Neuron (in vitro differentiated cells): ENCODE measurements around the gene RAB11FIP5.

Source experiments
- H2AFZ ChIP-seq: one replicate; pipeline ENCODE4 v1.6.1; 2013; ENCODE audit warnings: low read depth, mild to moderate bottlenecking, inconsistent platforms, low read length, moderate library complexity
- H3K27me3 ChIP-seq: one replicate; pipeline ENCODE4 v1.6.1; 2013; ENCODE audit warnings: low read length; ENCODE audit not compliant: insufficient read depth
- H3K36me3 ChIP-seq: one replicate; pipeline ENCODE4 v1.6.1; 2013; ENCODE audit warnings: low read length; ENCODE audit not compliant: insufficient read depth
- H3K4me1 ChIP-seq: one replicate; pipeline ENCODE4 v1.6.1; 2013; ENCODE audit warnings: low read length; ENCODE audit not compliant: insufficient read depth
- H3K4me3 ChIP-seq: 2 replicates; pipeline ENCODE4 v1.5.1; 2013; ENCODE audit warnings: mild to moderate bottlenecking, low read length, moderate library complexity
- H3K9me3 ChIP-seq: one replicate; pipeline ENCODE4 v1.6.1; 2013; ENCODE audit warnings: low read length

RAB11FIP5 gene

GRCh38 chr2:73085691-73086090 is 27.1 kb downstream of the RAB11FIP5 start:
- no peaks in the 10 kb centered on the region for H3K27me3 ChIP-seq
- H3K4me3 ChIP-seq: no peak overlapping the region
- no peak overlapping the region for H2AFZ ChIP-seq
- H3K4me1 ChIP-seq: peaks cover 3% of the 10 kb centered on the region
- peaks cover 14% of the 10 kb centered on the region for H3K36me3 ChIP-seq
- no peaks in the 10 kb centered on the region for H3K9me3 ChIP-seq

- Histone ChIP-seq H3K4me3 (no peak overlapping the region), H2AFZ (no peak overlapping the region), H3K36me3 (peaks cover 17% of the 10 kb centered on the region), H3K9me3 (no peaks in the 10 kb centered on the region), H3K27me3 (no peaks in the 10 kb centered on the region), H3K4me1 (no peaks in the 10 kb centered on the region)
Measured at GRCh38 chr2:73084971-73085370, 27.8 kb downstream of the RAB11FIP5 start.

DNA sequence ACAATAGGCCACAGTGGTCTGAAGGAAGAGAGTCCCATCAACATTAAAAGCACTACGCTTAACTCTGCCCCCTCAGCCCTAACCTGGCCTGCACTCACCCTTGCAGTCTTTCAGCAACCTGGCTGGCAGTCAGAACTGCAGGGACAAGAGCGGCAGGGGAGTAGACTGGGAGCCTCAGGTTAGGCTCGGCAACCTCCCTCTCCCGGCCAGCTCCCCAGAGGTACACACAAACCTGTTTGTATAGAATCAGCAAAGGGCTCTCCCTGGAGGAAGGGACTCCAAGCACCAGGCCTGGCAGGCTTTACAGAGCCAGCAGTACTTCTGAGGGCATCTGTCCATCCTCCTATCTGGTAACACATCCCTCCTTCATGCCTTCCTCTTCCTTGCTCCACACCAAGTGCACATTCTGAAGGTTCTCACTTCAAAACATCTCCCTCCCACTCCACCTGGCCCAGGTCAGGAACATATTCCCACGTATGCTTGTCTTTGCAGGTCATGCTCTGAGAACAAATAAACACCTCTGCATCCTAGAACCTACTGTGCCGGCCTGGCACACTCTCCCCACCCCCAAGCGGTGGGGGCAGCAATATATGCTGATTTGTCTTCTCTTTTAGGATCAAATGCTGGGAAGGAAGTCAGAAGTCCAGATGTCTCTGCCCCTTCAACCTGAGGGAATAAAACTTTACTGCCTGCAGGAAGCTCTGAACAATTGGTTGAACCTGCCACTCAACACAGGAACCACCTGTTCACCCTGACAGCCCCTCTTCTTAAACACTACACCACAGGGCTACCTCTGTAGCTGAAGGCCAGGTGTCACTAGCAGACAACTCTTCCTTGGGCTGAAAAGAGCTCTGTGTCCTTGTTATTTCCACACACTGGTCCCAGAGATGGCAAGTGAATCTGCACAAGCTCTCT is 28.6 kb downstream of the RAB11FIP5 start:
- no peak overlapping the region for H3K4me3 ChIP-seq
- no peaks in the 10 kb centered on the region for H3K9me3 ChIP-seq
- H2AFZ ChIP-seq: no peak overlapping the region
- H3K4me1 ChIP-seq: no peaks in the 10 kb centered on the region
- H3K36me3 ChIP-seq: peaks cover 17% of the 10 kb centered on the region
- no peaks in the 10 kb centered on the region for H3K27me3 ChIP-seq

GRCh38 chr2:73082523-73083410 is 30.0 kb downstream of the RAB11FIP5 start:
- no peaks in the 10 kb centered on the region for H3K4me1 ChIP-seq
- H3K4me3 ChIP-seq: no peak overlapping the region
- H3K36me3 ChIP-seq: peaks cover 11% of the 10 kb centered on the region
- no peaks in the 10 kb centered on the region for H3K27me3 ChIP-seq
- no peaks in the 10 kb centered on the region for H3K9me3 ChIP-seq
- no peak overlapping the region for H2AFZ ChIP-seq

GRCh38 chr2:73081181-73081671 is 31.5 kb downstream of the RAB11FIP5 start:
- H3K4me1 ChIP-seq: no peaks in the 10 kb centered on the region
- H3K27me3 ChIP-seq: no peaks in the 10 kb centered on the region
- H2AFZ ChIP-seq: no peak overlapping the region
- no peak overlapping the region for H3K4me3 ChIP-seq
- H3K9me3 ChIP-seq: no peaks in the 10 kb centered on the region
- H3K36me3 ChIP-seq: peaks cover 5% of the 10 kb centered on the region

GRCh38 chr2:73080321-73081131 is 32.2 kb downstream of the RAB11FIP5 start:
- no peaks in the 10 kb centered on the region for H3K27me3 ChIP-seq
- H2AFZ ChIP-seq: no peak overlapping the region
- peaks cover 5% of the 10 kb centered on the region for H3K36me3 ChIP-seq
- no peaks in the 10 kb centered on the region for H3K9me3 ChIP-seq
- H3K4me1 ChIP-seq: no peaks in the 10 kb centered on the region
- no peak overlapping the region for H3K4me3 ChIP-seq

DNA sequence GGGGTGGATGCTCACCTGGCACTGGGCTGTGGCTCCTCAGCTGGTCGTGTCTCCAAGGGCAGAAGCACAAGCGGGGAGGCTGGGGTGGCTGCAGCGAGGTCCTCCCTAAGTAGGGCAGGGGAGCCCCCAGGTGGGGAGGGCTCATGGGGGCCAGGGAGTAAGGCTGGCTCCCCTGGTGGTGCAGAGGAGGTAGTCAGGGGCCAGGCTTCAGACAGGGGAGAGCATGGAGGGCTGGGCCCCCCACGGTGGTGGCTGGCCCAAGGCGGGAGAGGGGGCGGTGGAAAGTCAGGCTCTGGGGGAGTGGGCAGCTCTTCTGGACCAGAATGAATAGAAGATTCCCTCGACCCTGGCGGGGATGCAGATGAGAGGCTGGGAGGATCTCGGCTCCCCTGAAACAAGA is 33.1 kb downstream of the RAB11FIP5 start:
- Histone ChIP-seq H3K36me3 (peaks cover 7% of the 10 kb centered on the region), H2AFZ (no peak overlapping the region), H3K4me1 (no peaks in the 10 kb centered on the region), H3K4me3 (no peak overlapping the region), H3K9me3 (no peaks in the 10 kb centered on the region), H3K27me3 (no peaks in the 10 kb centered on the region)

- H3K27me3 ChIP-seq: no peaks in the 10 kb centered on the region
- peaks cover 7% of the 10 kb centered on the region for H3K36me3 ChIP-seq
- H3K4me3 ChIP-seq: no peak overlapping the region
- no peak overlapping the region for H2AFZ ChIP-seq
- H3K4me1 ChIP-seq: no peaks in the 10 kb centered on the region
- H3K9me3 ChIP-seq: no peaks in the 10 kb centered on the region
Measured at GRCh38 chr2:73078457-73079411, 34.0 kb downstream of the RAB11FIP5 start.

DNA sequence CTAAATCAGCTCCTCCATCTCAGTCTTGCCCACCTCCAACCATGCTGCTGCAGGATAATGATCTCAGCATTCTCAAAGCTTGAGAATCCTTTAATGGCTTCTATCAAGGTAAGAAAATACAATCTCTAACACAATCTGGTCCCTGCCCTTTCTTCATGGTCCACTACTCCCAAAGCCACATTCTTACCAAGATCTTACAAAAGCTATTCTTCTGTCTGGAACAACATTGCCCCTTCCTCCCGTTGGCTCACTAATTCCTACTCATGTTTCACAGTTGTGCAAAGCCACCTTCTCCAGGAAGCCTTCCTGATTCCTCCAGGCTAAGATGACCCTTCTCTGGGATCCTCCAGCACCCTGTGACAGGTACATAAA is 35.3 kb downstream of the RAB11FIP5 start:
- H2AFZ ChIP-seq: no peak overlapping the region
- H3K4me3 ChIP-seq: no peak overlapping the region
- H3K27me3 ChIP-seq: no peaks in the 10 kb centered on the region
- no peaks in the 10 kb centered on the region for H3K4me1 ChIP-seq
- H3K9me3 ChIP-seq: no peaks in the 10 kb centered on the region
- peaks cover 7% of the 10 kb centered on the region for H3K36me3 ChIP-seq

DNA sequence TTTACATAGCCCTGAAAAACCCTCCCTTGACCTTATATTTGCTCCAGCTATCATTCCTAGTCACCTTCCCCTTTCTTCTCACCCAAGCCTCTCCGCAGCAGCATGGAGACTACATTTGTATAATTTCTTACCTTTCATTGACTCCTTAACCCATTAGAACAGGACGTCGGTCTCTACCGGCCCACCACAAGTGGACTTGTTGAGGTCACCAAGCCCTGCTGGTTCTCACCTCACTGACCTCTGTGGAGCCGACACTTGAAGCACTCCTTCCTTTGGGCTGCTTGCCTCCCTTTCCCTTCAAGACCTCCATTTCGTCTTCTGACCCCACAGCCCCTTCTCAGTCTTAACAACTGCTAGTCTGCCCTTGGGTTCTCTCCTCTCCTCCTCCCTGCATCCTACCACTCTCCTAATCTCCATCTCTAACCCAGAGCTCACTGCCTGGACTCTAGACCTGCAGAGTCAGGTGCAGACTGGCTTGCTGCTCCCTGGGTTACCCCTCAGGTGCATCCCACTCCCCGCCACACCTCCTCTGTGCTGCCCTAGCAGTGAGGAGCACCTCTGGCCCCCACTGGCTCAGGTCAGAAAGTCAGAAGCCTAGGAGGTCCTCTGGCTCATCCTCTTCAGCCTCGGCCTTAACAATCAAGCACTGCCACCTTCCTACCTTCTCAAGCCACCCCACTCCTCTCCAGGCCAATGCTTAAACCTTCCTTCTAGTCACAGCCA is 35.9 kb downstream of the RAB11FIP5 start:
- H2AFZ ChIP-seq: no peak overlapping the region
- H3K27me3 ChIP-seq: no peaks in the 10 kb centered on the region
- no peaks in the 10 kb centered on the region for H3K9me3 ChIP-seq
- H3K4me3 ChIP-seq: no peak overlapping the region
- peaks cover 7% of the 10 kb centered on the region for H3K36me3 ChIP-seq
- H3K4me1 ChIP-seq: peaks cover 5% of the 10 kb centered on the region

GRCh38 chr2:73075477-73076373 is 37.0 kb downstream of the RAB11FIP5 start:
- peaks cover 5% of the 10 kb centered on the region for H3K36me3 ChIP-seq
- H3K4me1 ChIP-seq: peaks cover 5% of the 10 kb centered on the region
- no peak overlapping the region for H3K4me3 ChIP-seq
- no peaks in the 10 kb centered on the region for H3K9me3 ChIP-seq
- no peak overlapping the region for H2AFZ ChIP-seq
- no peaks in the 10 kb centered on the region for H3K27me3 ChIP-seq
